ENCODE results near the gene SPATA32.

SPATA32 gene

DNA sequence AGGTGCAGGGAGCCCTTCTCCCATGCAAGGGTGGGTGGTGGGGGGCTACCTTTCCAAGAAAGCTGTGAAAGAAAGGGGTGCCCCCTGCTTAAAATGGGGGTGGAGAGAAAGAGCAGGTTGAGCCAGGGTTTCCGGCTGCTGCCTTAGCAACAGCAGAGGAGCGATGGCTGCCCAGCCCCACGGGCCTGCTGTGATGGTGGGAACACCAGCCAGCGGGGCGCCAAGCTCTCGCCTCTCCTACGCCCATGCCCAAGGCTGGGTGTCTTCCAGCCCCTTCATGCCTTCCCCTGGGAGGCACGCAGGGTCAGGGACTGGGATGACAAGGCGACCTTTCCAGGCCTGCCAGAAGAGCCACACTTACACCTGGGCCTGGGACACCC is 37.2 kb downstream of the SPATA32 start:
- H3K4me1 ChIP-seq: peaks cover 14% of the 10 kb centered on the region
- H3K4me3 ChIP-seq (ENCODE audit: low read depth, low read length): no peak overlapping the region
- peaks cover 22% of the 10 kb centered on the region for H3K27me3 ChIP-seq
- DNase-seq: no peak
- TF ChIP-seq, protein P1, sequence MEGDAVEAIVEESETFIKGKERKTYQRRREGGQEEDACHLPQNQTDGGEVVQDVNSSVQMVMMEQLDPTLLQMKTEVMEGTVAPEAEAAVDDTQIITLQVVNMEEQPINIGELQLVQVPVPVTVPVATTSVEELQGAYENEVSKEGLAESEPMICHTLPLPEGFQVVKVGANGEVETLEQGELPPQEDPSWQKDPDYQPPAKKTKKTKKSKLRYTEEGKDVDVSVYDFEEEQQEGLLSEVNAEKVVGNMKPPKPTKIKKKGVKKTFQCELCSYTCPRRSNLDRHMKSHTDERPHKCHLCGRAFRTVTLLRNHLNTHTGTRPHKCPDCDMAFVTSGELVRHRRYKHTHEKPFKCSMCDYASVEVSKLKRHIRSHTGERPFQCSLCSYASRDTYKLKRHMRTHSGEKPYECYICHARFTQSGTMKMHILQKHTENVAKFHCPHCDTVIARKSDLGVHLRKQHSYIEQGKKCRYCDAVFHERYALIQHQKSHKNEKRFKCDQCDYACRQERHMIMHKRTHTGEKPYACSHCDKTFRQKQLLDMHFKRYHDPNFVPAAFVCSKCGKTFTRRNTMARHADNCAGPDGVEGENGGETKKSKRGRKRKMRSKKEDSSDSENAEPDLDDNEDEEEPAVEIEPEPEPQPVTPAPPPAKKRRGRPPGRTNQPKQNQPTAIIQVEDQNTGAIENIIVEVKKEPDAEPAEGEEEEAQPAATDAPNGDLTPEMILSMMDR (IDR thresholded peaks at IDR 0.05; ENCODE audit: low read depth, low read length): no peak
- no peaks in the 10 kb centered on the region for H3K36me3 ChIP-seq
- H3K9me3 ChIP-seq: no peaks in the 10 kb centered on the region

DNA sequence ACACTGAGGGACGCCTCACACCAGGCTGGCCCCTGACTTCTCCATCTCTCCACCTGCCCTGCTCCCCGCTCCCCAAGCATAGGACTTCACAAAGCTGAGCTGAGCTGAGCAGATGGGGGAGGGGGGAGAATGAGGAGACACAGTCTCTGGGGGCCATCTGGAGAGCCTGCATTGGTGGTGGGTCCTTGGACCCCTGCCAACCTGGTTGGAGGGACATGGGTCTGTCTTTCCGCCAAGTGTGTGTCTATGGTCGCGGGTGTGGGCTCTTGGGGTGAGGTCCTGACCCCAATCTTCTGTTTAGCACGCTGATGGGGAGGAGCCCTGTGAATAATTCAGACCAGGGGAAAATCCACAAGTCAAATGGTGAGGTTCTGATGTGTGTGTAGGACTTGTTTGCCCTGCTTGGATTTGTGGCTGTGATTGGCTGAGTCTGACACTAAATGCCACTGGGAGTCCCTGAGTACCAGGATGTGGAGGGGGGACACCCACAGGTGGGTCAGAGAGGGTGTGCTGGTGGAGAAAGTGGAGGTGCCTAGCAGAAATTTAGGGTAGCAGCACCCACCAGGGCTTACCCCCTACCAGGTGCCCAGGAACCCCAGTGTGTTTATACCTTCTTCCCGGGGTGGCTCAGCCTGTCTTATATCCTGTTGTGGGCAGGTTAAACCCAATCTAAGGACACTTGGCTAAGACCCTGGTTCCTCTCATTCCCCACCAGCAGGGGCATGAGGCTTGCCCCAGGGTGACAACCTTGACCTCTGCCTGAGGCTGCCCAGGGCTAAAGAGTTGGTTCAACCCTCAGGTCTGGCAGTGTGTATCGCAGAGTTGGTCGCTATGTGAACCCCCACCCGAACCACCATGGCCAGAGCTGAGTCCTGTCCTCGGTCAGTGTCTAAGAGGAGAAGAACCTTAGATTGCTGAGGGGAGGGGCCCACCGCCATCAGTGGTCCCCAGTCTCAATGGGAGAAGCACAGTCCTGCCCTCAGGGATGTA is 38.1 kb downstream of the SPATA32 start:
- H3K4me1 ChIP-seq: peaks cover 13% of the 10 kb centered on the region

DNA sequence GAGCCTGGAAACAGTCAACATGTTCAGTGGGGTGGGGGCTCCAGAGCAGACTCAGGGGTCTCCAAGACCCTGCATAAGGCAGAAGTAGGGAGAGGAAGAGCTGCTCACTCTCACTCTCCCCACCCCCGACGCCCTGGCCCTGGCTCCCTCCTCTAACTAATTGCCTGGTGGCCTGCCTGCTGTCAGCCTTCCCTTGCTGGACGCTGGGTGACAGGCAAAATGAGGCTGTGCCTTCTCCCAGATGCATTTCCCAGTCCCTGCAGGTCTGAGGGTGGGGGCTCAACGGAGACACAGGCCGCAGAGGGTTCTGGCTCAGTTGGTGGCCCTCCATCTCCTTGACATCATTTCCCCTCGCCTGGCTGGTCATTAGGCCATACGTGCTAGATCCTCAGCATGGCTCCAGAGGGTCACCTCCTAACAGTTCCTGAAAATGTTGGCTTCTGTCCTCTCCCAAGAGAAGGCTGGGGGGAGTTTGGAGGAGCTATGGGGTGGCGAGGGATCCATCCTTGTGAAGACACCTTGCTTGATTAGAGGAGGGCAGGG is 38.8 kb downstream of the SPATA32 start:
- Histone ChIP-seq H3K4me1 (peaks cover 11% of the 10 kb centered on the region), H3K36me3 (no peaks in the 10 kb centered on the region), H3K9me3 (no peaks in the 10 kb centered on the region), H3K27me3 (peaks cover 22% of the 10 kb centered on the region), H3K4me3 (ENCODE audit: low read depth, low read length) (no peak overlapping the region)
- peak; percentile 60 for DNase-seq
- TF ChIP-seq, protein P1 (IDR thresholded peaks at IDR 0.05; ENCODE audit: low read depth, low read length): no peak

More for the DNA sequence above, 38.1 kb downstream of the SPATA32 start:
- TF ChIP-seq, protein P1 (IDR thresholded peaks at IDR 0.05; ENCODE audit: low read depth, low read length): no peak
- no peaks in the 10 kb centered on the region for H3K36me3 ChIP-seq
- DNase-seq: peak; percentile 54
- no peak overlapping the region for H3K4me3 ChIP-seq (ENCODE audit: low read depth, low read length)
- no peaks in the 10 kb centered on the region for H3K9me3 ChIP-seq
- H3K27me3 ChIP-seq: peaks cover 22% of the 10 kb centered on the region

DNA sequence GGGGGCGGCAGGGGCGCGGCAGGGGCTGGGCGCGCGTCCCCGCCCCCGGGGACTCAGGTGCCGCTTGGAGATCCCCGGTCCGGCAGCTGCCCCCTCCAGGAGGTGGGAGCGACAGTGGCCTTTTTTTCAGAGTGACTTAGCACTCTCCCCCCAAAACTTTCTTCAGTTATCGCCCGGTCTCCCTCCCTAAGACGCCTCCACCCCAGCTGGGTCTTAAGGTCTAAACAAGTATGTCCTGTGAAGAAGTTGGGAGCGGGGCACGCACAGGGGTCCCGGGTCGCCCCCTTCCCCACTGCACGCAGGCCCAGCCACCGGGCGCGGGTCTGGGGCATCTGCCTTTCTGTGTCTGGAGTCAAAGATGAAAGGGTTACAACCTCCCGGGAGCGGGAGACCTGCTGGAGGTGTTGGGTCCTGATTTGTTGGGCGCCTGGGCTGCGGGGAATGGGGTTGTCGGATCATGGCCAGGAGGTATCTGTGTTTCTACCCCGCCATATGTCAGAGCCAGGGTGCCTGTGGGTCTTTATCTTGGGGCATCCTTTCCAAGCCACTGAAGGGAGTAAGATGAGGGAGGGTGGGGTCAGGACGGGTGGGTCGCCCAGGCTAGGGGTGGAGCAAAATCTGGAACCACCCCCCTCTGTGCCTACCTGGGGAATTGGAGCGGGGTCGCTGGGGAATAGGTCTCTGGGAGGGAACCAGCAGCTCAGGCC is 39.5 kb downstream of the SPATA32 start:
- H3K4me1 ChIP-seq: peaks cover 11% of the 10 kb centered on the region
- H3K36me3 ChIP-seq: no peaks in the 10 kb centered on the region
- no peaks in the 10 kb centered on the region for H3K9me3 ChIP-seq
- TF ChIP-seq, protein P1 (IDR thresholded peaks at IDR 0.05; ENCODE audit: low read depth, low read length): no peak
- H3K27me3 ChIP-seq: peaks cover 22% of the 10 kb centered on the region
- 0 out of 2 replicates have a peak overlapping the region, but pooled peaks have one; percentile 23 for H3K4me3 ChIP-seq (ENCODE audit: low read depth, low read length)
- no peak for DNase-seq

DNA sequence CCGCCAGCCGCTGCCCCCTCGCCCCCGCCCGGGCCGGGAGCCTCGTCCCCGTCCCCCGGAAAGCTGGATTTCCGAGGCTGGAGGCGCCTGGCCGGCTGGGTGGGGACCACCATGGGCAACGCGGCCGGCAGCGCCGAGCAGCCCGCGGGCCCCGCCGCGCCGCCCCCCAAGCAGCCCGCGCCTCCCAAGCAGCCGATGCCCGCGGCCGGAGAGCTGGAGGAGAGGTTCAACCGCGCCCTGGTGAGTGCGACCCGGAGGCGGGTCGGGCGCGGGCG is 39.9 kb downstream of the SPATA32 start:
- Histone ChIP-seq H3K4me1 (peaks cover 11% of the 10 kb centered on the region), H3K27me3 (peaks cover 22% of the 10 kb centered on the region), H3K4me3 (ENCODE audit: low read depth, low read length) (peak overlapping the region; percentile 36; the same call in 1 of the 2 replicates), H3K9me3 (no peaks in the 10 kb centered on the region), H3K36me3 (no peaks in the 10 kb centered on the region)
- TF ChIP-seq, protein P1 (IDR thresholded peaks at IDR 0.05; ENCODE audit: low read depth, low read length): no peak
- DNase-seq: no peak

Data from BE2C (cell line).